Measurements from ENCODE around the gene KIF25.

The KIF25 gene

DNA sequence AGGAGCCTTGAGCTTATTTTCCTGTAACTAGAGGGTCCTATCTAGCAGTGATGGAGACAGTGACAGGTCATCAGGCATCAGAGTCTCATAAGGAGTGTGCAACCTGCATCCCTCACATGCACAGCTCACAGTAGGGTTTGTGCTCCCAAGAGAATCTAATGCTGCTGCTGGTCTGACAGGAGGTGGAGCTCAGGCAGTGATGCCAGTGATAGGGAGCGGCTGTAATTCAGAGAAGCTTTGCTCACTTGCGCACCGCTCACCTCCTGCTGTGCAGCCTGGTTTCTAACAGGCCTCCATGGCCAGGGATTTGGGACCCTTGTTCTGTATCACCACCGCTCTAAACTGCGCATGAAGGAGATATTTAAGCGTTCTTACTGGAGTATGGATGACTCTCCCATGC is 5.3 kb downstream of the KIF25 start:
- TF ChIP-seq SIN3A (IDR thresholded peaks at IDR 0.05; ENCODE audit: borderline replicate concordance, insufficient read depth, low read length): no peak
- TF ChIP-seq FOXP2 (optimal IDR thresholded peaks at IDR 0.05; ENCODE audit: borderline replicate concordance, extremely low read depth, extremely low read length, insufficient read depth): no peak
- TF ChIP-seq TAF1 (IDR thresholded peaks at IDR 0.05; ENCODE audit: borderline replicate concordance, insufficient read depth, low read length): no peak
- TF ChIP-seq POLR2AphosphoS5 (IDR thresholded peaks at IDR 0.05; ENCODE audit: low read depth, low read length): no peak
- TF ChIP-seq REST (IDR thresholded peaks at IDR 0.05; ENCODE audit: insufficient read depth in 1 of 2, low read depth in 2 of 2, low read length in 2 of 2): no peak

DNA sequence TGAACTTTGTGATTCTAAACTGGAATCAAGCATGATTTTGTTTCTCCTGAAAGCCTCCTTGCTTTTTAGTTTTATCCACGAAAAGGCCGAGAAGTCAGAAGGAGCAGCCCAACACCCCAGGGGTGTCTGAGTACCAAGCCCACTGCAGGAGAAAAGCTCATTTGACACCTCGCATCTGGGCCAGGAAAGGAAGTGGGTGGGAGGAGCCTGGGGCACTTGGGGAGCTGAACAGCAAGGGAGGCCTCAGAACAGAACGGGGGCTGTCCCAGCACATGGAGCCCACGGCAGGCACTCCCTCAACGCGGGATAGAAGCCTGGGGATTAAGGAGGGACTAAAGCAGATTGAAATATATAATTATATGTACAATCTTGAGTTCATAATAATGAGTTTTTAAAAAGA is 6.6 kb downstream of the KIF25 start:
- TF ChIP-seq TAF1 (IDR thresholded peaks at IDR 0.05; ENCODE audit: borderline replicate concordance, insufficient read depth, low read length): no peak
- TF ChIP-seq SIN3A (IDR thresholded peaks at IDR 0.05; ENCODE audit: borderline replicate concordance, insufficient read depth, low read length): no peak
- TF ChIP-seq POLR2AphosphoS5 (IDR thresholded peaks at IDR 0.05; ENCODE audit: low read depth, low read length): no peak
- TF ChIP-seq REST (IDR thresholded peaks at IDR 0.05; ENCODE audit: insufficient read depth in 1 of 2, low read depth in 2 of 2, low read length in 2 of 2): no peak
- TF ChIP-seq FOXP2 (optimal IDR thresholded peaks at IDR 0.05; ENCODE audit: borderline replicate concordance, extremely low read depth, extremely low read length, insufficient read depth): no peak

GRCh38 chr6:168004945-168005344 is 7.5 kb downstream of the KIF25 start:
- TF ChIP-seq TAF1 (IDR thresholded peaks at IDR 0.05; ENCODE audit: borderline replicate concordance, insufficient read depth, low read length) (no peak), FOXP2 (optimal IDR thresholded peaks at IDR 0.05; ENCODE audit: borderline replicate concordance, extremely low read depth, extremely low read length, insufficient read depth) (no peak), POLR2AphosphoS5 (IDR thresholded peaks at IDR 0.05; ENCODE audit: low read depth, low read length) (no peak), SIN3A (IDR thresholded peaks at IDR 0.05; ENCODE audit: borderline replicate concordance, insufficient read depth, low read length) (no peak), REST (IDR thresholded peaks at IDR 0.05; ENCODE audit: insufficient read depth in 1 of 2, low read depth in 2 of 2, low read length in 2 of 2) (no peak)

DNA sequence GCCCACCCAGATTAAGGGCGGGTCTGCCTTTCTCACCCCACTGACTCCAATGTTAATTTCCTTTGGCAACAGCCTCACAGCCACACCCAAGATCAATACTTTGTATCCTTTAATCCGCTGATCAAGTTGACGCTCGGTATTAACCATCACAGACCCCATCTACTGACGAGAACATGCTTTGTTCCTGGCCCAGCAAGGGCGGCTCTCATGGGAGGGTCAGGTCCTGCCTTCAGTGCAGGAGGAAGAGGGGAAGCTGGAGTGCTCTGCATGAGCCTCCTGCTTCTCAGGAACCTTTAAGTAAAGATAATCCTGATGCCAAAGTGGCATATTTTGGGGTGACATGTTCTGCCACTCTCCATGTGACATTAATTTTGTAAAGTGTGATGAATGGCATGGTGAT is 8.3 kb downstream of the KIF25 start:
- no peak for TF ChIP-seq TAF1 (IDR thresholded peaks at IDR 0.05; ENCODE audit: borderline replicate concordance, insufficient read depth, low read length)
- no peak for TF ChIP-seq SIN3A (IDR thresholded peaks at IDR 0.05; ENCODE audit: borderline replicate concordance, insufficient read depth, low read length)
- TF ChIP-seq REST (IDR thresholded peaks at IDR 0.05; ENCODE audit: insufficient read depth in 1 of 2, low read depth in 2 of 2, low read length in 2 of 2): no peak
- TF ChIP-seq FOXP2 (optimal IDR thresholded peaks at IDR 0.05; ENCODE audit: borderline replicate concordance, extremely low read depth, extremely low read length, insufficient read depth): no peak
- no peak for TF ChIP-seq POLR2AphosphoS5 (IDR thresholded peaks at IDR 0.05; ENCODE audit: low read depth, low read length)

Measured in PFSK-1 (cell line).